HG03571 (cell line): ENCODE results near the gene C3orf85.

Source experiments
- ATAC-seq: cut with Tn5 transposase; IDR thresholded peaks from one replicate; pipeline ENCODE4 v1.9.1; 2021; ENCODE audit not compliant: unreplicated experiment

The C3orf85 gene

DNA sequence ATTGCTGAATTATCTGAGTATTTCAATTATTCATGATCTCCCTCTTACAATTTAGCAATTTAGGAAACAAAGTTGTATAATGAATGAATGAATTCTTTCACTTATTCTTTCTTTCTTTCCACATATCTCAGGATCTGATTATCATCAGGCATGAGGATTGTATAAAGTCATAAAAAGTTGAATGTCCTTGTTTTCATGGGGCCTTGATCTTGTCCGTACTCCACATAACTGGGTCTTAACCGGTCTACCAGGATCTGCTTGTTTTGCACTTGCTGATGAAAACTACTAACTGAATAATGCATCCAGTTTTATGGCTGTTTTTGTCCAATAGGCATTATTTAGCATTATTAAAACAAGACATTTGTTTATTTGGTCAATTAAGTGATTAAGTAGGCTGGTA lies 12.6 kb downstream of the C3orf85 start:
- no peak for ATAC-seq

DNA sequence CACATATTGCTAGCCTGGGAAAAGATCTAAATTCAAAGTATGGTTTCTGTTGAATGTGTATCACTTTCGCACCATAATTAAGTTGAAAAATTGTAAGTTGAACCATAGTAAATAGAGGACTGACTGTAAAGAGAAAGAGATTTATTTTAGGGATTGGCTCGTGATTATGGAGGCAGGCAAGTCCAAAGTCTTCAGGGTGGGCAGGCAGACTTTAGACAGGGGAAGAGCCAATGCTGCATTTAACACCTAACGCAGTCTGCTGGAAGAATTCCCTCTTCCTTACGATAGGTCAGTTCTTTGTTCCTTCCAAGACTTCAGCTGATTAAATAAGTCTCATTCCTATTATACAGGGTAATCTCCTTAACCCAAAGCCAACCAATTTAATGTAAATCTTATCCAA lies 15.8 kb downstream of the C3orf85 start:
- no peak for ATAC-seq

DNA sequence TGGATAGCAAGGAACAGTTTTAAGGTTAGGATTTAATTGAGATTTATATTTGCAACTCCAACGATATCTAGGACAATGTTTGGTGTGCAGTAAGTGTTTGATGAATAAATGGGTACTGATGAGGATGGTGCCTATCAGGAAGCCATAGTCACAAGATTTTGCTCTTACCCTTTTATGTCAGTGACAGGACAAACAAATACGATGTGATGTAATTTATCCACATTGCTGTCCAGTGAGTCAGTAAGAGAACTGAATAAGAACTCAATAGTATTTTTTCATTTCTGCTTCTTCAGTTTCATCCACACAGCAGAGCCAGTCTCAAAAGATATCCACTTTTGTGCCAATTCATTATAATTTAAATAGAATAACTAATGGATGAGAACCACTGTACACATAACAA lies 18.5 kb downstream of the C3orf85 start:
- ATAC-seq, result no peak

GRCh38 chr3:109155828-109156227 lies 19.3 kb downstream of the C3orf85 start:
- no peak for ATAC-seq

- no peak for ATAC-seq
These were observed 25.1 kb downstream of the C3orf85 start for GRCh38 chr3:109161487-109162123.

DNA sequence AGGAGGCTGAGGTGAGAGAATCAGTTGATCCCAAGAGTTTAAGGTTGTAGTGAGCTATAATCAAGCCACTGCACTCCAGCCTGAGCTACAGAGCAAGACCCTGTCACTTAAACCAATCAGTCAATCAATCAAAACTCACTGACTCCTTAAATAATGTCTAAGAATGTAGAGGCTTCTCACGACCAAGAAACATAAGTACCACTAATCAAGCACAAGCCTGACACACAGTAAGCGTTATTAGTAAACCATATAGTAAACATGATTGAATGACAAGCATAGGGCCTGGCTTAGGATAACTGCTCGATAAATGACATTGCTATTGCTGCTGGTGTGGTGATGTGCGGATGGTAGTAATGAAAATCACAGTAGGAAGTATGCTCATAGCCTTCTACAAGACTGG lies 29.4 kb downstream of the C3orf85 start:
- no peak for ATAC-seq

DNA sequence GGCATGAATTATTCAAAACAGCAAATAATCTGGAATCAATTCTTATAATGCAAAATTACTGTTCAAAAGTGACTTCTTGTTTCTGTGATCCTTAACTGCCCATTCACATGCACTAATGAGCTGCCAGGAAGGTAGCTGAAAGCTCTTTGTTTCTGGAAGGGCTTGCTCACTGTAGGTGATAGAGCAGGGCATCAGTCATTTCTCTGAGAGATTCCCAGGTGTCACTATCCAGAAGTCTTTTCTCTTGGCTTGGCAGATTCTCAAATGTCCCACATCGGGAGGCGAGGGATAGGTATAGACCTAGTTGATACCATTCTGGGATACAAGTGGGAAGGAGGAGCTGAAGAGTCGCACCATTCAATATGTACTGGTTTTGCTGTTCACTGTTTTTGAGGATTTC lies 35.0 kb downstream of the C3orf85 start:
- ATAC-seq, result no peak

DNA sequence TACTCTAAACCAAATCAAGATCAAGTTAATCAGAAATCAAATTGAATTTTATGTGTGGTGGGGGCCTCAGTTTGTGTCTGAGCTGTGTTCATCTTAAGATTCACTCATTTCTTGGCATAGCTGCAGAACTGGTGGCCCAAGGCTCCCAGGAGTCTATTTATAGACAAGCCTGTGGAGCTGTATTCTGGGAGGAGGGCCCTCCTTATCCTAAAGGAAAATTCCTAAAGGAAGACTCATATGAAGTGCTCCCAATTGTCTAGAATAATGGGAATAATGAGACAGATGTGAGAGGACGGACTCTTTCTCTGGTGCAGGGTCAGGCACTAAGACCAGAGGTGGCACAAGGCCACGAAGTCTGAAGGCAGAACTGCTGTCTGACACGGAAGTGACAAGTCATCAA lies 38.9 kb downstream of the C3orf85 start:
- ATAC-seq, result no peak

GRCh38 chr3:109176726-109177125 lies 40.2 kb downstream of the C3orf85 start:
- ATAC-seq, result no peak

- no peak for ATAC-seq
These were observed 41.4 kb downstream of the C3orf85 start for GRCh38 chr3:109177908-109178307.

DNA sequence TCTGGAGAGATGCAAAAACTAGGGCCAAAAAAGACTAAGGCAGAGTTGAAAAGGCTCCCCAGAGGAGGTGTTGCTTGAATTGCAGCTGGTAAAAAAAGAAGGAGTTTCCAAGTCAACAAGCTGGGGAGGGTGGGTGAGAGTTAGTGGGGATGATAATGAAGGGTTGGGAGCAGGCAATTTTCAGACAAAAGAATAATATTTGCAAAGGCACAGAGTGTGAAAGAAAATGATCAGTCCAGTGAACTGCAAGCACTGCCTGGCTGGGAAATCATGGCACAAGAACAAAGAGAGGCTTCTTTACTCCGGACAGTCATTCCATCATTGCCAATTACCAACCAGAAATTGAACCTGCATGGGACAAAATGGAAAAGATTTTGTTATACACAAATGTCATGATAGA lies 42.2 kb downstream of the C3orf85 start:
- ATAC-seq, result no peak

GRCh38 chr3:109184726-109185125 lies 48.2 kb downstream of the C3orf85 start:
- ATAC-seq, result no peak

DNA sequence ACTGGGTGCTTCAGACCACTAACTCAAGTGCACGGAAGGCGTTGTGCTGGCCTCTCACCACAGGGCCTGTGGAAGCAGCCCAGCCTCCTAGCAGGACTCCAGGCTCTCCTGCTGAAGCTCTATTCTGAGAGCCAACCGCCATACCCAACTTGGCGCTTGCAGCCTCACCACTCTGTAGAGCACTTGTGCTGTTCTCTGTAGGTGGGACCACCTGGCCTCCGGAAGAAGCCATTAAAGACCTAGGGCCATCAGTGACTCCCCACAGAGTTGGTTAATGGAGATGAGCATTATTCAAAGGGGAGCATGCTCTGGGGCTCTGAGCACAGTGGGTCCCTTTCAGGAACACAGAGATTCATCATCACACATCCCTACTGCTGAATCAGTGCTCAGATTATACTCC lies 50.9 kb downstream of the C3orf85 start:
- no peak for ATAC-seq

DNA sequence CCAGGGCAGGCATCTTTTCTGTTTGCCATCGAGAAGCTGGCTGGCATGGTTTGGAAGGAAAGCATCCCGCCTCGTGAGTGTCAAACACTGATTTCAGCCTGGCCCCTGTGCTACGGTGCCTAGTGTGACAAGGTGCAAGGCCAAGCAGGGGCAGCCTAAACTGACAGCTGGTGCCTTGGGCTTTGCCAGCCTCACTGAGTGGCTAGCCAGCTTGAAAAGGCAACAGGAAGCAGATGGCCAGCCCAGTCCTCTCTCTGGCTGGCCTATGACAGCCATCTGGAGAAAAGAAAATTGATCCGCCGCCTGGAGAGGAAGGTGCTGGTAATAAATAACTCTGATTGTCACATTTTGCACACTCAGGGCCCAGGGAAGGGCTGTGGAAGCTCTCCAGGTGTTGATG lies 52.2 kb downstream of the C3orf85 start:
- no peak for ATAC-seq

GRCh38 chr3:109191421-109191820 lies 54.9 kb downstream of the C3orf85 start:
- ATAC-seq, result no peak

DNA sequence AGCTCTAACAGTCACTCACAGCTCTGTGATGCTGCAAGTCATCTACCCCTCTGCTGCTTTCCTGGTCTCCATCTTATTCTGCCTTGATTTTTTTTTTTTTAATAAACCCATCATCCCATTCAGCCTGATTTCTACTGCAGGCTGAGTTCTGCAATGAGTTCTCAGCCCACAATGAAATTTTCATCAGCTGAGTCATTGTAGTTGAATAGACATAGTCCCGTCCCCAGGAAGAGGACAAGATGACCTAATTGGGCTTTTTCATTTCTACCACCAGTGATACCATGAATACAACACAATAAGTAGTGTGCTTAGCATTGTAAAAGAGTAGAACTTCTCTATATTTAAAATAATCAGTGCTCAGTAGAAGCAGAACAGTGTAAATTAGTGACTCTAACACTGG lies 59.3 kb downstream of the C3orf85 start:
- ATAC-seq, result no peak
